Measurements from ENCODE around the gene UPP1.

DNA sequence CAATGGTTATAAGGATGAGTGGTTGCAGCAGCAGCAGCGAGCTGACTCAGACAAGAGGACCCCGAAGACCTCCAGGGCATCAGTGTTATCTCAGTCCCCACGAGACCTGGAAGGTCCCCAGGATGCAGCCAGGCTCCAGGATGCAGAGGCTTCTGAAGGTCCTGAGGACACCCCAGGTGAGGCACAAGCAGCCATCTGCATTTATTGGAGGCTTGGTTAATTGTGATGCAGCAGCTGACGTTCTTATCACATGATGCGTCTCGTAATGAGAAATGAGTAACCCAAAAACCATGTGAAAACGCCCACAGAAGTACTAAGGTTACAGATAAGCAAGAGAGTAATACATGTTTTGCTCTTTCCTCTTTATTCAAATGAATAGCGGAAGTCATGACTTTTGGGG lies 36.3 kb upstream of the UPP1 start:
- TF ChIP-seq EZH2 (IDR thresholded peaks at IDR 0.05; ENCODE audit: borderline replicate concordance, insufficient read depth, low read length, poor library complexity, severe bottlenecking) (no peak), POLR2AphosphoS5 (IDR thresholded peaks at IDR 0.05) (no peak), EP300 (conservative IDR thresholded peaks at IDR 0.05; ENCODE audit: poor library complexity, severe bottlenecking) (no peak)
- TF ChIP-seq, protein P1, sequence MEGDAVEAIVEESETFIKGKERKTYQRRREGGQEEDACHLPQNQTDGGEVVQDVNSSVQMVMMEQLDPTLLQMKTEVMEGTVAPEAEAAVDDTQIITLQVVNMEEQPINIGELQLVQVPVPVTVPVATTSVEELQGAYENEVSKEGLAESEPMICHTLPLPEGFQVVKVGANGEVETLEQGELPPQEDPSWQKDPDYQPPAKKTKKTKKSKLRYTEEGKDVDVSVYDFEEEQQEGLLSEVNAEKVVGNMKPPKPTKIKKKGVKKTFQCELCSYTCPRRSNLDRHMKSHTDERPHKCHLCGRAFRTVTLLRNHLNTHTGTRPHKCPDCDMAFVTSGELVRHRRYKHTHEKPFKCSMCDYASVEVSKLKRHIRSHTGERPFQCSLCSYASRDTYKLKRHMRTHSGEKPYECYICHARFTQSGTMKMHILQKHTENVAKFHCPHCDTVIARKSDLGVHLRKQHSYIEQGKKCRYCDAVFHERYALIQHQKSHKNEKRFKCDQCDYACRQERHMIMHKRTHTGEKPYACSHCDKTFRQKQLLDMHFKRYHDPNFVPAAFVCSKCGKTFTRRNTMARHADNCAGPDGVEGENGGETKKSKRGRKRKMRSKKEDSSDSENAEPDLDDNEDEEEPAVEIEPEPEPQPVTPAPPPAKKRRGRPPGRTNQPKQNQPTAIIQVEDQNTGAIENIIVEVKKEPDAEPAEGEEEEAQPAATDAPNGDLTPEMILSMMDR (IDR thresholded peaks at IDR 0.05; ENCODE audit: poor library complexity, severe bottlenecking), result no peak
